GM23338 (cell line): Measurements from ENCODE around the gene SLC37A3. TPM values are rescaled to one million over a fixed set of nuclear protein-coding genes. Genes with fewer than 3 reads are reported as not detected.
A peak's percentile ranks its signal among the peaks of the same experiment; 100 is the strongest.

Source experiments
- ATAC-seq: fragments of 200-7000 bp; cut with Tn5 transposase; 3 replicates; pipeline ENCODE4 v1.9.1; 2020
- DNase-seq: peaks from one replicate; pipeline ENCODE4 v3.0.0-alpha.2; 2015; ENCODE audit warnings: low spot score
- H2AFZ ChIP-seq: fragments of 200-600 bp; sonication (generic); 2 replicates; pipeline ENCODE4 v1.8.0; 2016; ENCODE audit warnings: antibody characterized with exemption, mild to moderate bottlenecking, moderate library complexity
- H3F3A ChIP-seq: fragments of 200-600 bp; sonication (generic); replicated peaks from 2 replicates; pipeline ENCODE4 v1.8.0; 2017; ENCODE audit warnings: antibody characterized with exemption, mixed run types, low read depth
- H3K27ac ChIP-seq: fragments of 200-600 bp; sonication (generic); 2 replicates; pipeline ENCODE4 v1.6.1; 2016; ENCODE audit warnings: low read depth
- H3K27me3 ChIP-seq: fragments of 200-600 bp; sonication (generic); 2 replicates; pipeline ENCODE4 v1.8.0; 2016; ENCODE audit warnings: mild to moderate bottlenecking, mixed run types, moderate library complexity; ENCODE audit not compliant: insufficient read depth
- H3K36me3 ChIP-seq: fragments of 200-600 bp; sonication (generic); 2 replicates; pipeline ENCODE4 v1.8.0; 2016; ENCODE audit warnings: mild to moderate bottlenecking; ENCODE audit not compliant: insufficient read depth
- H3K4me1 ChIP-seq: fragments of 200-600 bp; sonication (generic); 2 replicates; pipeline ENCODE4 v1.8.0; 2016; ENCODE audit warnings: mild to moderate bottlenecking, moderate library complexity; ENCODE audit not compliant: insufficient read depth
- H3K4me2 ChIP-seq: fragments of 200-600 bp; sonication (generic); 2 replicates; pipeline ENCODE4 v1.7.1; 2017; ENCODE audit warnings: mixed run types
- H3K4me3 ChIP-seq: fragments of 200-600 bp; sonication (generic); 2 replicates; pipeline ENCODE4 v1.6.1; 2016; ENCODE audit warnings: mixed run types
- H3K79me2 ChIP-seq: fragments of 200-600 bp; sonication (generic); replicated peaks from 2 replicates; pipeline ENCODE4 v1.8.0; 2017; ENCODE audit warnings: mild to moderate bottlenecking; ENCODE audit not compliant: insufficient read depth
- H3K9me2 ChIP-seq: fragments of 200-600 bp; sonication (generic); 2 replicates; pipeline ENCODE4 v1.8.0; 2017; ENCODE audit not compliant: insufficient read depth
- H4K20me1 ChIP-seq: fragments of 200-600 bp; sonication (generic); replicated peaks from 2 replicates; pipeline ENCODE4 v1.8.0; 2017; ENCODE audit warnings: mild to moderate bottlenecking; ENCODE audit not compliant: insufficient read depth
- H3K27ac Mint-ChIP-seq: 2 replicates; pipeline ENCODE4 v1.8.0; 2020; ENCODE audit warnings: inconsistent platforms, mild to moderate bottlenecking, moderate library complexity, mixed read lengths
- H3K27me3 Mint-ChIP-seq: 3 replicates; pipeline ENCODE4 v1.8.0; 2022; ENCODE audit warnings: low read depth, mild to moderate bottlenecking, moderate library complexity, mixed read lengths, inconsistent platforms; ENCODE audit not compliant: insufficient read depth, poor library complexity
- H3K36me3 Mint-ChIP-seq: 3 replicates; pipeline ENCODE4 v1.8.0; 2021; ENCODE audit warnings: low read depth, mild to moderate bottlenecking, inconsistent platforms, moderate library complexity, mixed read lengths
- H3K4me1 Mint-ChIP-seq: 3 replicates; pipeline ENCODE4 v1.8.0; 2020; ENCODE audit warnings: mild to moderate bottlenecking, inconsistent platforms, mixed read lengths
- H3K4me3 Mint-ChIP-seq: 3 replicates; pipeline ENCODE4 v1.8.0; 2021; ENCODE audit warnings: moderate library complexity, mild to moderate bottlenecking, inconsistent platforms, mixed read lengths
- H3K9me3 Mint-ChIP-seq: 3 replicates; pipeline ENCODE4 v1.8.0; 2020; ENCODE audit warnings: moderate library complexity, mild to moderate bottlenecking, inconsistent platforms, mixed read lengths
- CREB1 ChIP-seq: fragments of 250-450 bp; sonication (Bioruptor Pico); IDR thresholded peaks from 2 replicates; pipeline ENCODE4 v1.5.0; 2020; ENCODE audit warnings: low read depth, mild to moderate bottlenecking, moderate library complexity
- EZH2 ChIP-seq: fragments of 200-600 bp; sonication (generic); IDR thresholded peaks from one replicate; pipeline ENCODE4 v1.8.0; 2017; ENCODE audit warnings: antibody characterized with exemption, mild to moderate bottlenecking, low read depth; ENCODE audit not compliant: unreplicated experiment
- EZH2phosphoT487 ChIP-seq: fragments of 200-600 bp; sonication (generic); IDR thresholded peaks from one replicate; pipeline ENCODE4 v1.8.1; 2018; ENCODE audit warnings: antibody characterized with exemption; ENCODE audit not compliant: unreplicated experiment
- JUNB ChIP-seq: IDR thresholded peaks from one replicate; pipeline ENCODE4 v1.6.1; 2016; ENCODE audit warnings: antibody characterized with exemption; ENCODE audit not compliant: unreplicated experiment
- NANOG ChIP-seq: IDR thresholded peaks from 2 replicates; pipeline ENCODE4 v1.6.1; 2016; ENCODE audit warnings: antibody characterized with exemption, borderline replicate concordance
- POLR2AphosphoS5 ChIP-seq: IDR thresholded peaks from 2 replicates; pipeline ENCODE4 v1.6.1; 2016; ENCODE audit warnings: antibody characterized with exemption, low read depth
- STAT1 ChIP-seq: IDR thresholded peaks from one replicate; pipeline ENCODE4 v1.6.1; 2016; ENCODE audit warnings: antibody characterized with exemption; ENCODE audit not compliant: unreplicated experiment
- ZNF114 ChIP-seq: fragments of 250-450 bp; sonication (Bioruptor Pico); IDR thresholded peaks from 2 replicates; pipeline ENCODE4 v1.5.0; 2020; ENCODE audit warnings: mild to moderate bottlenecking, moderate library complexity
- polyA plus RNA-seq: library from polyadenylated mRNA; unstranded; fragments of >200 nt; fragmentation: Nextera tagmentation; extraction: Ambion mirVana; gene quantifications from 2 replicates; pipeline ENCODE4 v1.2.1, GENCODE V29; 2016
- total RNA-seq: library from RNA; depleted of rRNA; stranded (reverse); fragments of >200 nt; shearing (Covaris generic); gene quantifications from 2 replicates; pipeline ENCODE4 v1.2.3, GENCODE V29; 2014
- TF ChIP-seq, protein P1 (sequence below), 2 experiments: fragments of 200-600 bp in 1 of 2; sonication (generic) in 1 of 2; conservative IDR thresholded peaks; 2 replicates each; pipeline versions ENCODE4 v1.5.1 to v1.6.1; 2016 to 2017; ENCODE audit warnings: antibody characterized with exemption in 2 of 2, low read depth in 2 of 2, mild to moderate bottlenecking in 2 of 2, moderate library complexity in 1 of 2
- TF ChIP-seq, protein P2 (sequence below): IDR thresholded peaks from one replicate; pipeline ENCODE4 v1.6.1; 2018; ENCODE audit warnings: antibody characterized with exemption; ENCODE audit not compliant: unreplicated experiment
- TF ChIP-seq, protein P3 (sequence below): IDR thresholded peaks from 2 replicates; pipeline ENCODE4 v1.6.1; 2016; ENCODE audit warnings: antibody characterized with exemption

SLC37A3 gene
- total and polyA plus RNA-seq, 2 experiments from 2014 or later: 35.6 to 86.2 TPM

DNA sequence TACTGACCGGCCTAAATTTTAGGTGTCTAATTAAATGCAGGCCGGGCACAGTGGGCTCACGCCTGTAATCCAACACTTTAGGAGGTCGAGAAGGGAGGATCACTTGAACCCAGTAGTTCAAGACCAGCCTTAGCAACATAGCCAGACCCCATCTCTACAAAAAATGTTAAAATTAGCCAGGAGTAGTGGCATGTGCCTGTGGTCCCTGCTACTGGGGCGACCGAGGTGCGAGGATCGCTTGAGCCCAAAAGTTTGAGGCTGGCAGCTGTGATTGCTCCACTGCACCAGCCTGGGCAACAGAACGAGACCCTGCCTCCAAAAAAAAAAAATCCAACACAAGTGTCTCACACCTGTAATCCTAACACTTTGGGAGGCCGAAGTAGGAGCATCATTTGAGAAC, 491 bp upstream of the SLC37A3 start:
- Histone ChIP-seq H3K27me3 (no peaks in the 10 kb centered on the region), H3K9me2 (no peaks in the 10 kb centered on the region), H3K79me2 (peaks cover 42% of the 10 kb centered on the region), H2AFZ (peak overlapping the region; percentile 21; the same call in 1 of the 2 replicates), H3K27ac (no peak overlapping the region), H4K20me1 (peaks cover 17% of the 10 kb centered on the region), H3K36me3 (no peaks in the 10 kb centered on the region), H3K4me2 (no peak overlapping the region), H3K4me1 (peaks cover 4% of the 10 kb centered on the region), H3K4me3 (no peak overlapping the region), H3F3A (no peaks in the 10 kb centered on the region)
- Mint-ChIP-seq H3K27ac (no peak overlapping the region), H3K27me3 (peaks cover 4% of the 10 kb centered on the region), H3K36me3 (peaks cover 4% of the 10 kb centered on the region; the same call in 1 of the 3 replicates), H3K4me1 (peaks cover 20% of the 10 kb centered on the region), H3K4me3 (peak overlapping the region; percentile 91), H3K9me3 (no peaks in the 10 kb centered on the region)
- ATAC-seq (no peak), DNase-seq (no peak)
- TF ChIP-seq EZH2phosphoT487 (no peak), JUNB (no peak), CREB1 (CRISPR knock-in tag) (no peak), POLR2AphosphoS5 (no peak), ZNF114 (CRISPR knock-in tag) (no peak), STAT1 (no peak), EZH2 (no peak)
- TF ChIP-seq, protein P1, sequence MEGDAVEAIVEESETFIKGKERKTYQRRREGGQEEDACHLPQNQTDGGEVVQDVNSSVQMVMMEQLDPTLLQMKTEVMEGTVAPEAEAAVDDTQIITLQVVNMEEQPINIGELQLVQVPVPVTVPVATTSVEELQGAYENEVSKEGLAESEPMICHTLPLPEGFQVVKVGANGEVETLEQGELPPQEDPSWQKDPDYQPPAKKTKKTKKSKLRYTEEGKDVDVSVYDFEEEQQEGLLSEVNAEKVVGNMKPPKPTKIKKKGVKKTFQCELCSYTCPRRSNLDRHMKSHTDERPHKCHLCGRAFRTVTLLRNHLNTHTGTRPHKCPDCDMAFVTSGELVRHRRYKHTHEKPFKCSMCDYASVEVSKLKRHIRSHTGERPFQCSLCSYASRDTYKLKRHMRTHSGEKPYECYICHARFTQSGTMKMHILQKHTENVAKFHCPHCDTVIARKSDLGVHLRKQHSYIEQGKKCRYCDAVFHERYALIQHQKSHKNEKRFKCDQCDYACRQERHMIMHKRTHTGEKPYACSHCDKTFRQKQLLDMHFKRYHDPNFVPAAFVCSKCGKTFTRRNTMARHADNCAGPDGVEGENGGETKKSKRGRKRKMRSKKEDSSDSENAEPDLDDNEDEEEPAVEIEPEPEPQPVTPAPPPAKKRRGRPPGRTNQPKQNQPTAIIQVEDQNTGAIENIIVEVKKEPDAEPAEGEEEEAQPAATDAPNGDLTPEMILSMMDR (conservative IDR thresholded peaks at IDR 0.05; ENCODE audit: low read depth in 2 of 2): no peak
- TF ChIP-seq, protein P2, sequence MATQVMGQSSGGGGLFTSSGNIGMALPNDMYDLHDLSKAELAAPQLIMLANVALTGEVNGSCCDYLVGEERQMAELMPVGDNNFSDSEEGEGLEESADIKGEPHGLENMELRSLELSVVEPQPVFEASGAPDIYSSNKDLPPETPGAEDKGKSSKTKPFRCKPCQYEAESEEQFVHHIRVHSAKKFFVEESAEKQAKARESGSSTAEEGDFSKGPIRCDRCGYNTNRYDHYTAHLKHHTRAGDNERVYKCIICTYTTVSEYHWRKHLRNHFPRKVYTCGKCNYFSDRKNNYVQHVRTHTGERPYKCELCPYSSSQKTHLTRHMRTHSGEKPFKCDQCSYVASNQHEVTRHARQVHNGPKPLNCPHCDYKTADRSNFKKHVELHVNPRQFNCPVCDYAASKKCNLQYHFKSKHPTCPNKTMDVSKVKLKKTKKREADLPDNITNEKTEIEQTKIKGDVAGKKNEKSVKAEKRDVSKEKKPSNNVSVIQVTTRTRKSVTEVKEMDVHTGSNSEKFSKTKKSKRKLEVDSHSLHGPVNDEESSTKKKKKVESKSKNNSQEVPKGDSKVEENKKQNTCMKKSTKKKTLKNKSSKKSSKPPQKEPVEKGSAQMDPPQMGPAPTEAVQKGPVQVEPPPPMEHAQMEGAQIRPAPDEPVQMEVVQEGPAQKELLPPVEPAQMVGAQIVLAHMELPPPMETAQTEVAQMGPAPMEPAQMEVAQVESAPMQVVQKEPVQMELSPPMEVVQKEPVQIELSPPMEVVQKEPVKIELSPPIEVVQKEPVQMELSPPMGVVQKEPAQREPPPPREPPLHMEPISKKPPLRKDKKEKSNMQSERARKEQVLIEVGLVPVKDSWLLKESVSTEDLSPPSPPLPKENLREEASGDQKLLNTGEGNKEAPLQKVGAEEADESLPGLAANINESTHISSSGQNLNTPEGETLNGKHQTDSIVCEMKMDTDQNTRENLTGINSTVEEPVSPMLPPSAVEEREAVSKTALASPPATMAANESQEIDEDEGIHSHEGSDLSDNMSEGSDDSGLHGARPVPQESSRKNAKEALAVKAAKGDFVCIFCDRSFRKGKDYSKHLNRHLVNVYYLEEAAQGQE: no peak

DNA sequence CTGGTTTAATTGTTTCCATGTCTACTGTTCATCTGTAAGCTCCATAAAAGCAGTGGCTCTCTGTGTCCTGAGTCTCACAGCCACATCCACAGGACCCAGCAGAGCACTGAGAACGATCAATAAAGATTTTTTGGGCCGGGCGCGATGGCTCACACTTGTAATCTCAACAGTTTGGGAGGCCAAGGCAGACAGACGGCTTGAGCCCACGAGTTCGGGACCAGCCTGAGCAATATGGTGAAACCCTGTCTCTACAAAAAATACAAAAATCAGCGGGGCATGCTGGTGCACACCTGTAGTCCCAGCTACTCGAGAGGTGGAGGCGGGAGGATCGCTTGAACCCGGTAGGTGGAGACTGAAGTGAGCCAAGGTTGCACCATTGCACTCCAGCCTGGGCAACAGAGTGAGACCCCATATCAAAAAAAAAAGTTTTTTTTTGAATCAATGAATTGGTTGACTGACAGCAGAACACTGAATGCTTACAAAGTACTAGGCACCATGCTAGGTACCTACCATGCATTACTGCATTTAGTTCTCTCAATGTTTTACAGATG, 4.5 kb downstream of the SLC37A3 start:
- ATAC-seq: no peak
- DNase-seq: no peak
- H3K27me3 ChIP-seq: no peaks in the 10 kb centered on the region
- peaks cover 27% of the 10 kb centered on the region for H3K4me1 ChIP-seq
- H3K27ac ChIP-seq: no peak overlapping the region
- no peak overlapping the region for H3K27ac Mint-ChIP-seq
- H3K36me3 ChIP-seq: no peaks in the 10 kb centered on the region
- H3K9me2 ChIP-seq: no peaks in the 10 kb centered on the region
- peaks cover 4% of the 10 kb centered on the region; the same call in 1 of the 3 replicates for H3K36me3 Mint-ChIP-seq
- no peak overlapping the region for H3K4me3 Mint-ChIP-seq
- no peaks in the 10 kb centered on the region for H3K9me3 Mint-ChIP-seq
- no peaks in the 10 kb centered on the region for H3F3A ChIP-seq
- peaks cover 40% of the 10 kb centered on the region for H4K20me1 ChIP-seq
- H2AFZ ChIP-seq: no peak overlapping the region
- H3K27me3 Mint-ChIP-seq: peaks cover 4% of the 10 kb centered on the region
- no peak overlapping the region for H3K4me3 ChIP-seq
- H3K4me1 Mint-ChIP-seq: peaks cover 17% of the 10 kb centered on the region
- no peak overlapping the region for H3K4me2 ChIP-seq
- H3K79me2 ChIP-seq: peaks cover 90% of the 10 kb centered on the region
- no peak for TF ChIP-seq NANOG
- no peak for TF ChIP-seq EZH2phosphoT487
- no peak for TF ChIP-seq STAT1
- no peak for TF ChIP-seq CREB1 (CRISPR knock-in tag)
- TF ChIP-seq, protein P2: no peak
- TF ChIP-seq, protein P1 (conservative IDR thresholded peaks at IDR 0.05; ENCODE audit: low read depth in 2 of 2): no peak
- TF ChIP-seq, protein P3, sequence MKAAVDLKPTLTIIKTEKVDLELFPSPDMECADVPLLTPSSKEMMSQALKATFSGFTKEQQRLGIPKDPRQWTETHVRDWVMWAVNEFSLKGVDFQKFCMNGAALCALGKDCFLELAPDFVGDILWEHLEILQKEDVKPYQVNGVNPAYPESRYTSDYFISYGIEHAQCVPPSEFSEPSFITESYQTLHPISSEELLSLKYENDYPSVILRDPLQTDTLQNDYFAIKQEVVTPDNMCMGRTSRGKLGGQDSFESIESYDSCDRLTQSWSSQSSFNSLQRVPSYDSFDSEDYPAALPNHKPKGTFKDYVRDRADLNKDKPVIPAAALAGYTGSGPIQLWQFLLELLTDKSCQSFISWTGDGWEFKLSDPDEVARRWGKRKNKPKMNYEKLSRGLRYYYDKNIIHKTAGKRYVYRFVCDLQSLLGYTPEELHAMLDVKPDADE: no peak
- no peak for TF ChIP-seq EZH2
- no peak for TF ChIP-seq POLR2AphosphoS5
- TF ChIP-seq ZNF114 (CRISPR knock-in tag): no peak
